A673 (cell line): ENCODE measurements around the gene C1orf198. TPM values are rescaled to one million over a fixed set of nuclear protein-coding genes. Genes with fewer than 3 reads are reported as not detected.

Experiments
- BruUV-seq: library from RNA; stranded (reverse); fragments of 400-500 nt; replicated peaks from 2 replicates; lab custom pipeline; 2021; lab: Mats Ljungman, UMichigan
- CTCF ChIA-PET: fragments of 300-600 bp; sonication (Branson Sonifier 250); formaldehyde crosslinking; loops from one replicate; lab custom pipeline; 2022; ENCODE audit warnings: antibody characterized with exemption; lab: Charles Lee
- POLR2A ChIA-PET: fragments of 300-600 bp; sonication (Branson Sonifier 250); formaldehyde crosslinking; loops from one replicate; lab custom pipeline; 2022; ENCODE audit warnings: antibody characterized with exemption; ENCODE audit not compliant: low non-redundant PET; lab: Charles Lee
- DNase-seq: peaks from one replicate; pipeline ENCODE4 v3.0.0-alpha.2; 2015; ENCODE audit warnings: low spot score
- H3K27ac ChIP-seq: fragments of 200-600 bp; sonication (generic); 2 replicates; pipeline ENCODE4 v1.5.1; 2016; ENCODE audit warnings: mixed run types, low read depth, mild to moderate bottlenecking, mixed read lengths, antibody characterized with exemption, low read length; ENCODE audit not compliant: poor library complexity, severe bottlenecking
- H3K27me3 ChIP-seq: fragments of 200-600 bp; sonication (generic); replicated peaks from 2 replicates; pipeline ENCODE4 v1.6.1; 2017; ENCODE audit warnings: mixed run types, low read depth, mild to moderate bottlenecking, mixed read lengths, antibody characterized with exemption, low read length; ENCODE audit not compliant: insufficient read depth, poor library complexity
- H3K36me3 ChIP-seq: fragments of 200-600 bp; sonication (generic); 2 replicates; pipeline ENCODE4 v1.6.1; 2016; ENCODE audit warnings: mixed run types, mild to moderate bottlenecking, mixed read lengths, antibody characterized with exemption, low read length; ENCODE audit not compliant: insufficient read depth, poor library complexity, severe bottlenecking
- H3K4me1 ChIP-seq: fragments of 200-600 bp; sonication (generic); 2 replicates; pipeline ENCODE4 v1.6.1; 2017; ENCODE audit warnings: mixed run types, mild to moderate bottlenecking, mixed read lengths, antibody characterized with exemption, low read length; ENCODE audit not compliant: insufficient read depth, poor library complexity, severe bottlenecking
- H3K4me3 ChIP-seq: fragments of 200-600 bp; sonication (generic); 2 replicates; pipeline ENCODE4 v1.5.1; 2016; ENCODE audit warnings: low read depth, mixed run types, mild to moderate bottlenecking, mixed read lengths, low read length; ENCODE audit not compliant: poor library complexity, severe bottlenecking
- H3K9me3 ChIP-seq: fragments of 200-600 bp; sonication (generic); 2 replicates; pipeline ENCODE4 v1.6.1; 2016; ENCODE audit warnings: mixed run types, low read depth, mild to moderate bottlenecking, mixed read lengths, antibody characterized with exemption, low read length; ENCODE audit not compliant: poor library complexity, severe bottlenecking
- EZH2 ChIP-seq: fragments of 200-600 bp; sonication (generic); IDR thresholded peaks from 2 replicates; pipeline ENCODE4 v1.6.1; 2017; ENCODE audit warnings: borderline replicate concordance, low read depth, mild to moderate bottlenecking, mixed read lengths, antibody characterized with exemption, low read length; ENCODE audit not compliant: poor library complexity, severe bottlenecking
- intact Hi-C: fragments of 100-400 bp; cut with micrococcal nuclease; formaldehyde crosslinking; loops from one replicate; pipeline ENCODE4 v1.10.0; 2022; ENCODE audit not compliant: unreplicated experiment
- total RNA-seq: library from RNA; stranded (reverse); gene quantifications from 2 replicates; pipeline ENCODE4 v1.2.3, GENCODE V29; 2021
- TF ChIP-seq, protein P1 (sequence below): fragments of 300-800, 200-600 bp; sonication (generic); conservative IDR thresholded peaks from 2 replicates; pipeline ENCODE4 v1.5.1; 2017; ENCODE audit warnings: low read depth, mild to moderate bottlenecking, antibody characterized with exemption, low read length, moderate library complexity, mixed read lengths

C1orf198 gene
- total RNA-seq, 1 experiment from 2014 or later: 42.4 TPM

DNA sequence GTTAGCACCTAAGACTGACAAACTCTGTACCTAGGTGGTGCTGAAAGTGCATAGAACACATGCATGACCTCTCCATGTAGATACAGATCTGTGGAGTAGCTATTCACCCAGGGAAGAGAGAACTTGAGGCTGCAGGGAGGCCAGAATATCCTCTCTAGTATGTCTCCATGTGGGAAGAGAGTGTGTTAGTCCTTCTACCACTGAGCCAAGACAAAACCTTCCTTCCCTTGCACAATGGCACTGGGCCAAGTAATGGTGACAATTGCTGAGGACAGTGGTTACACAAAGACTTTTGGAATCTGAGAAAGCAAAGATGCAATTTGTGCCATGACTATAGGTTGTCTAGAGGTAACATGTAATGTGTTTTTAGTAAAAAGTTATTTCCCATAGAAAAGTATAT is 52.3 kb downstream of the C1orf198 start:
- Histone ChIP-seq H3K36me3 (no peaks in the 10 kb centered on the region), H3K4me1 (no peaks in the 10 kb centered on the region), H3K27me3 (no peaks in the 10 kb centered on the region), H3K27ac (no peak overlapping the region), H3K4me3 (no peak overlapping the region), H3K9me3 (peaks cover 9% of the 10 kb centered on the region)
- intact Hi-C loops: no loop called here
- no peak for TF ChIP-seq EZH2
- TF ChIP-seq, protein P1, sequence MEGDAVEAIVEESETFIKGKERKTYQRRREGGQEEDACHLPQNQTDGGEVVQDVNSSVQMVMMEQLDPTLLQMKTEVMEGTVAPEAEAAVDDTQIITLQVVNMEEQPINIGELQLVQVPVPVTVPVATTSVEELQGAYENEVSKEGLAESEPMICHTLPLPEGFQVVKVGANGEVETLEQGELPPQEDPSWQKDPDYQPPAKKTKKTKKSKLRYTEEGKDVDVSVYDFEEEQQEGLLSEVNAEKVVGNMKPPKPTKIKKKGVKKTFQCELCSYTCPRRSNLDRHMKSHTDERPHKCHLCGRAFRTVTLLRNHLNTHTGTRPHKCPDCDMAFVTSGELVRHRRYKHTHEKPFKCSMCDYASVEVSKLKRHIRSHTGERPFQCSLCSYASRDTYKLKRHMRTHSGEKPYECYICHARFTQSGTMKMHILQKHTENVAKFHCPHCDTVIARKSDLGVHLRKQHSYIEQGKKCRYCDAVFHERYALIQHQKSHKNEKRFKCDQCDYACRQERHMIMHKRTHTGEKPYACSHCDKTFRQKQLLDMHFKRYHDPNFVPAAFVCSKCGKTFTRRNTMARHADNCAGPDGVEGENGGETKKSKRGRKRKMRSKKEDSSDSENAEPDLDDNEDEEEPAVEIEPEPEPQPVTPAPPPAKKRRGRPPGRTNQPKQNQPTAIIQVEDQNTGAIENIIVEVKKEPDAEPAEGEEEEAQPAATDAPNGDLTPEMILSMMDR: no peak
- POLR2A ChIA-PET: no interaction called here
- no TSS peak for BruUV-seq
- CTCF ChIA-PET: no interaction called here
- no peak for DNase-seq

DNA sequence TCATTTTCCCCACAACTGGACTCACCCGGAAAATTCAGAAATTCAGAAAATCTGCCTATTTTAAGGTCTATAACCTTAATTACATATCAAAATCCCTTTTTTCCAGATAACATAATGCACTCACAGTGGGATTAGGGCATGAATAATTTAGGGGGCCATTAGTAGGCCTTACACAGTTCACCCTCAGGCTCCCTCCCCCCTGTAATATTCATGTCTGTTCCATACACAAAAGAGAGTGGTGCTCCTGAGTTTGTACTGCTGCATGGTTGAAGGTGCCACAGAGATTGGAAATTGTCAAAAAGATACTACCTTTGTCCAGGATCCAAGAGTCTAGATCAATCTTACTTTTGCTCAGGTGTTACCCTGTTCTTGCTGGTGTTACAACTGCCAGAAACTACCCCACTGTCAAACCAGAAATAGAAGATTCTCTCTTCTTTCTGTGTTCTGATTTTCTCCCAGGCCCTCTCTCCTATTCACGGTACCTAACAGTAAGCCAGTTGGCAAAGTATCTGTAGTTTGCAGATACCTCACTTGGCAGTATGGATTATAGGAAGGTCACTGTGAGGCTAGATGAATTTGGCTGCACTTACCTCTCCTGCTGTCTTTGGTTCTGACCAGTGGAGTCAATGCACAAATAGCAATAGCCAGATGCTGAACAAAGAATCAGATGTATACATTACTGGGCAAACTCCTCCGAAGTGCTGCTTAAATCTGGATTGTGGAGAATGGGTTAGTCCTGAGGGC is 53.2 kb downstream of the C1orf198 start:
- Histone ChIP-seq H3K27me3 (no peaks in the 10 kb centered on the region), H3K27ac (no peak overlapping the region), H3K4me3 (no peak overlapping the region), H3K4me1 (no peaks in the 10 kb centered on the region), H3K36me3 (no peaks in the 10 kb centered on the region), H3K9me3 (peaks cover 9% of the 10 kb centered on the region)
- intact Hi-C loops: no loop called here
- TF ChIP-seq EZH2: no peak
- TF ChIP-seq, protein P1: no peak
- ChIA-PET CTCF (no interaction called here), POLR2A (interaction anchor here (0.7 kb wide), 1 partner anchor 379 kb away, joined by 4 read pairs; no protein-coding TSS in a partner anchor)
- BruUV-seq: no TSS peak
- DNase-seq: no peak

DNA sequence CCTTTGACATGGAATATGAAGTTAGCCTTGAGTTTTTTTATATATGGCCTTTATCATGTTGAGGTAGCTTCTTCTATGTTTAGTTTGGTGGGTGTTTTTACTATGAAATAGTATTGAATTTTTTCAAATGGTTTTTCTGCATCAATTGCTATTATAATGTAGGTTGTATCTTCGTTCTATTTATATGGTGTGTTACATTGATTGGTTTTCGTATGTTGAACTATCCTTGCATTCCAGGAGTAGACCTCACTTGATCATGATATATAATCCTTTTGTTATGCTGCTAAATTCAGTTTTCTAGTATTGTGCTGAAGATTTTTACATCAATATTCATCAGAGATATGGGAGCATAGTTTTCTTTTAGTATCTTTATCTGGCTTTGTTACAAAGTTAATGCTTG is 55.8 kb downstream of the C1orf198 start:
- CTCF ChIA-PET: no interaction called here
- Histone ChIP-seq H3K27ac (no peak overlapping the region), H3K4me3 (no peak overlapping the region), H3K27me3 (no peaks in the 10 kb centered on the region), H3K4me1 (no peaks in the 10 kb centered on the region), H3K36me3 (no peaks in the 10 kb centered on the region), H3K9me3 (peaks cover 9% of the 10 kb centered on the region)
- no peak for TF ChIP-seq EZH2
- TF ChIP-seq, protein P1: no peak
- BruUV-seq: no TSS peak
- DNase-seq: no peak
- POLR2A ChIA-PET: no interaction called here
- intact Hi-C loops: no loop called here
